HG02840 (cell line): ENCODE measurements around the gene MADCAM1.

Source experiments
- ATAC-seq: cut with Tn5 transposase; IDR thresholded peaks from one replicate; pipeline ENCODE4 v1.9.1; 2021; ENCODE audit warnings: mild to moderate bottlenecking, moderate library complexity, moderate number of reproducible peaks; ENCODE audit not compliant: unreplicated experiment, low FRiP score

Gene MADCAM1

GRCh38 chr19:506404-507285 lies 10.4 kb downstream of the MADCAM1 start:
- ATAC-seq = peak; percentile 66

GRCh38 chr19:507286-508203 lies 11.3 kb downstream of the MADCAM1 start, which contains the start of gene TPGS1:
TSS of gene TPGS1 (plus strand) at chr19:507497. CDS start at chr19:507507, 10 bp downstream.
- ATAC-seq = peak; percentile 72

- no peak for ATAC-seq
Observed at GRCh38 chr19:508204-509150, 12.2 kb downstream of the MADCAM1 start.

GRCh38 chr19:510606-511100 lies 14.4 kb downstream of the MADCAM1 start:
- ATAC-seq = no peak

- ATAC-seq = no peak
Observed at GRCh38 chr19:511101-511851, 15.0 kb downstream of the MADCAM1 start.

- no peak for ATAC-seq
Observed at GRCh38 chr19:512547-513365, 16.5 kb downstream of the MADCAM1 start.

GRCh38 chr19:513368-514165 lies 17.3 kb downstream of the MADCAM1 start:
- no peak for ATAC-seq

- no peak for ATAC-seq
Observed at GRCh38 chr19:514166-514663, 17.9 kb downstream of the MADCAM1 start.

GRCh38 chr19:517721-518597 lies 21.7 kb downstream of the MADCAM1 start:
- ATAC-seq = no peak

- ATAC-seq = no peak
Observed at GRCh38 chr19:518598-519231, 22.4 kb downstream of the MADCAM1 start.

- no peak for ATAC-seq
Observed at GRCh38 chr19:519449-519865, 23.2 kb downstream of the MADCAM1 start.

GRCh38 chr19:522726-523125 lies 26.4 kb downstream of the MADCAM1 start:
- ATAC-seq = no peak

GRCh38 chr19:524062-524674 lies 27.9 kb downstream of the MADCAM1 start:
- ATAC-seq = no peak

- no peak for ATAC-seq
Observed at GRCh38 chr19:525029-525428, 28.7 kb downstream of the MADCAM1 start.

GRCh38 chr19:525857-526419 lies 29.7 kb downstream of the MADCAM1 start:
- ATAC-seq = no peak
